IPS-NIHi11 (cell line): ENCODE data around the gene CCNL1.
"Not testable (repeated sequence)": the region's sequence is repeated elsewhere in the genome, so short reads cannot be mapped to it uniquely, and the experiment has no call there.

Experiments used
- DNase-seq: peaks from one replicate; pipeline ENCODE4 v3.0.0; 2012; ENCODE audit warnings: mixed read lengths, low spot score

The CCNL1 gene

GRCh38 chr3:157170861-157171260 is 10.9 kb upstream of the CCNL1 start:
- DNase-seq: no peak

DNA sequence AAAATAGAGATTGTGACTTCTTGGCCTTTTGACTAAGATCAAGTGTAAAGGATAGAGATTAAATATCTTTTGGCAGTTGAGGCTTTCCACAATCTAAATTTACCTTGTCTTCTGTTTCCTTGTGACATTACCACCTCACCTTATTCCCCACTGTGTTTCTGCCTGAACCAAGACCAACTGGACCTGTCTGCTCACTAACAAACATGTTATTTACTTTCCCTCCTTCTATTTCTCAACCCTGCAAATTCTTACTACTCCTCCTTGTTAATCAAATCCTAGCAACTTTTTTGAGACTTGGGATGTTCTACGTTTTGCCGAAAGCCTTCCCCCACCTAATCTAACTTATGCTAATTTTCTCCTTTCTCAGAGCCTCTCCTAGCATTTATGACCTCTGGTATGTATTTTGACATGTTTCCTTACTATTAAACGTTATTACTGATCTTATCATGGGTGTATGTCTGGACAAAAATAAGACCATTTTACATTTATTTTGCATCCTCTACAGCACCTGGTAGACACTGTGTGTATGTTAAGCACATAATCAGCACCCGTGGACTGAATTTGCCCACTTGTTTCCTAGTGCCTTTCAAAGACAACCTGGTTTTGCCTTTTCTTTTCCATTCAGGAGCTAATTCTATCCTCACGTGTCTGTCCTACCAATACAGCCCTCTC is 7.6 kb upstream of the CCNL1 start:
- DNase-seq: no peak

DNA sequence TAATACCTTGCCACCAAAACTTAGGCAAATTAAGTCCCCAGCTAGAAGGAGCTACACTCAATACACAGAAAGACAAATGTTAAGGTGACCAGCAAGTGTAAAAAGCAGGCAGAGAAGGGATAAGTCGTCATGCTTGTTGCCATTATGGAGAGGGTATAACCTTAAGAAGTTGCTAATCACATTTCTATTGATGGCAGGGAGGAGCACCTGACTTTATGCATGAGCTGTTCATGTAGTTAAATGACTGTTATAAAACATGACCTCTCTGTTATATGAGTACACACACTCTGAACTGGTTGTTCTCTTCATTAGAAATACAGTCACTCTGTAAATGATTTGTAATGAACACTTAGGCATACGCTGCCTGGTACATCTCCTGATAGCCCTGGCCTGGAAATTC is 6.6 kb upstream of the CCNL1 start:
- no peak for DNase-seq

GRCh38 chr3:157166115-157166514 is 6.2 kb upstream of the CCNL1 start:
- DNase-seq: no peak

- DNase-seq: no peak
Observed at GRCh38 chr3:157163217-157163953, 3.4 kb upstream of the CCNL1 start.

DNA sequence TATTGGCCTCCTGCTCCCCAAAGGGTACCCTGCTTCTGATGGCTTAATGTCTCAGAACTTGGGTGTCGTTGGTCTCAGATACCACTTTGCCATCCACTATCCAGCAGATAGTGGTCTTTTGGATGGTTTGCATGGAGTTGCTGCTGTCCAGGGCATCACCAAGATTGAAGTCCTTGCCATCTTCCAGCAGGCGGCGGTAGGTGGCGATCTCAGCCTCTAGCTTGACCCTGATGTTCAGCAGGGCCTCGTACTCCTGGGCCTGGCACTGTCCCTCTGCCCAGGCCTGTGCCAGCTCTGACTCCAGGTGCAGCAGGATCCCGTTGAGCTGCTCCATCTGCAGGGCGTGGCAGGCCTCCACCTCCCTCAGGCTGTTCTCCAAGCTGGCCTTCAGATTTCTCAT is 2.7 kb upstream of the CCNL1 start:
- not testable (repeated sequence) for DNase-seq

- peak; percentile 22 for DNase-seq
Observed at GRCh38 chr3:157160658-157161424, 894 bp upstream of the CCNL1 start.

DNA sequence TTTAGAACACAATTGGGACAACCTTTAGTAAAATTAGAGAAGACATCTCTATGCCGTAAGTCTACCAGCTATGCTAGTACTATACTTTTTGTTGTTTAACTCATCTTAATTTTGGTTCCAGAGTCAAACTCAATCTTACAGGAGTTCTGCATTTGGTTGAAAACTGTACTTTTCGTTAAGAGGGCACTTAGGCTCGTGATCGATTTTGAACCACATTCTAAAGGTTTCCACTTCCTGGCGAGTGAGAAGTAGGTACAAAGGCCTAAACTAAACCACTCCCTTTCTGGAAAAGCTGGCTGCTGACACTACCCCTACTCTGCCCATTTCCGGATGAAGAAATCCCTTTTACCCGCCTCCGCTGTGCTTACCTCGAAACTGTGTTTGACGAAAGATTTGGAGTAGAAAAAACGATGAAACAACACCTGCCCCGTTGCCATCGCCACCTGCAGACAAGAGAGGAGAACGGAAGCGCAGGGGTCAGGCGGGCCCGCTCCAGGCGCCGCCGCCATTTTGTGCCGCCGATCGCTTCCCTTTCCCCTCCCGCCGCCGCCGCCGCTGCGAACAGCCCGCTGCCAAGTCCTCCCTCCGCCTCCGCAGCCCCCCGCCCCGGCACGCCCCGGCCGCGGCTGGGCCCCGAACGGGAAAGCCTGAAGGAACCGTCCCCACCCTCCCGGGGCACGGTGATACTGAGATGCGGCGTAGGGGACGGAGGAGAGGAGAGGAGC is 748 bp downstream of the CCNL1 start:
- DNase-seq: peak; percentile 61

GRCh38 chr3:157157836-157158235 is 2.1 kb downstream of the CCNL1 start:
- no peak for DNase-seq

- no peak for DNase-seq
Observed at GRCh38 chr3:157156837-157157635, 2.9 kb downstream of the CCNL1 start.

- no peak for DNase-seq
Observed at GRCh38 chr3:157155591-157155990, 4.4 kb downstream of the CCNL1 start.

DNA sequence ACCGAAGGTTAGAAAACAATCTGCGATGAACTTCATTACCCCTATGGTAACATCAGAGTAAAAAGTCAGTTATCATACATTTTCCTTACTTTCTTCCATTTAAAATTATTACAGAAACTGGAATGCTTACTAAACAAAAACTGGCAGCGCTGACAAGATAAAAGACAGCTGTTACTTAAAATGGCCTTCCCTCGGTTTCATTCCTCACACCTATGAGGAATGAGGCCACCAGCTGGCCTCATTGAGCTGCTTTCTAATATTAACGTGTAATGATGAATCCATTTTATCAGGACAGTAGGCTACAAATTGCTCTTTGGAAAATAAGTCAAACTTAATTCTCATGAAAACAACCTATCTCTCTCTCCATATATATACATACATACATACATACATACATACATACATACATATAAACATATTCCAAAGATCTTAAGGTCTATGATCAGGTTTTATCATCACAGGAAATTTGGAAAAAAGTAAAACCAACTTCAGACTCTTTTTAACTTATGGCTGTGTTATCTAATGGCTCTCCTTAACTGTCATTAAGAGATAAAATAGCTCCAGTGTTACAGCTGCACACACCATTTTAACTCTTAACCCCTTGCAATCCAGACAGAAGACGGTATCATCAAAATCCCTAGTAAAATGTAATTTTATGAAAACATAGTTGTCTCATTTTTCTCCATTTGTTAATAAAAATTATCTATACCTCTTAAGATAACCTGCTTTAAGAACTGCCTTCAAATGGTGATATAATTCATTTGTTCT is 5.2 kb downstream of the CCNL1 start:
- no peak for DNase-seq

DNA sequence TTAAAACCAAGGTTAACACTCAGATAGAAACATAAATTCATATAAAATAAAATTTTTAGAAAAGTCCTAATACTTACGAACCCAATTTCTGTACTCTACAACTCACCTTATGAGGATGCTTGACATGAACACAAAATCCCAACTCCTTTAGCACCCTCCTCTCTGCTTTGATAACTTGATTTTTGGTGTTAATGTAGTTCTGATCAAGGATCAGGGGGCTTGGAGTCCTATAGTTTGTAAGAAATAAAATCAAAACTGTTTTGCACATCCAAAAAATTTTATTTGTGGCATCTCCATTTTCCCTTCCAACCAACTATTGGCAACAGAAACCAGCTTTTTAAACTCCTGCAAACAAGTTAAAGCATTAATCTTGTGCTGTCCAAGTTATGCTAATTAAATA is 7.0 kb downstream of the CCNL1 start:
- no peak for DNase-seq

- no peak for DNase-seq
Observed at GRCh38 chr3:157152438-157152837, 7.5 kb downstream of the CCNL1 start.

GRCh38 chr3:157151627-157152026 is 8.3 kb downstream of the CCNL1 start:
- no peak for DNase-seq

DNA sequence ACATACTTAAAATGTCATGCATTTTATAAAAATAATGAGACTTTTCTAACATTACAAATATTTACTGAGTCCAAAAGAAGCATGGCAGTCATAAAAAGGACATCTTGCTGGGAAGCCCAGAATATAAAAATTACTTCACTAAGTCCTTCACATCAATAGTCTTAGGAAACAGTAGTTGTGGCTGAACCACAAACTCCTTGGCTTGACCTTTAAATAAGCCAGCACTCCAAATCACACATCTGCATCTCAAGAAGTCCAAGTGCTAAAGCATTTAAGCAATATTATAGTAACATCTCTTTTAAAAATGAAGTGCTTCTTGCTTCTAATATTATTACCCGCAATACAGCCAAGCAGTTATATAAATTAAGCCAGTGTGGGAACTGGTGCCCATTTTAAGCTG is 8.8 kb downstream of the CCNL1 start:
- DNase-seq: no peak

GRCh38 chr3:157149136-157149696 is 10.7 kb downstream of the CCNL1 start:
- DNase-seq: no peak

- DNase-seq: no peak
Observed at GRCh38 chr3:157148196-157148889, 11.6 kb downstream of the CCNL1 start.

DNA sequence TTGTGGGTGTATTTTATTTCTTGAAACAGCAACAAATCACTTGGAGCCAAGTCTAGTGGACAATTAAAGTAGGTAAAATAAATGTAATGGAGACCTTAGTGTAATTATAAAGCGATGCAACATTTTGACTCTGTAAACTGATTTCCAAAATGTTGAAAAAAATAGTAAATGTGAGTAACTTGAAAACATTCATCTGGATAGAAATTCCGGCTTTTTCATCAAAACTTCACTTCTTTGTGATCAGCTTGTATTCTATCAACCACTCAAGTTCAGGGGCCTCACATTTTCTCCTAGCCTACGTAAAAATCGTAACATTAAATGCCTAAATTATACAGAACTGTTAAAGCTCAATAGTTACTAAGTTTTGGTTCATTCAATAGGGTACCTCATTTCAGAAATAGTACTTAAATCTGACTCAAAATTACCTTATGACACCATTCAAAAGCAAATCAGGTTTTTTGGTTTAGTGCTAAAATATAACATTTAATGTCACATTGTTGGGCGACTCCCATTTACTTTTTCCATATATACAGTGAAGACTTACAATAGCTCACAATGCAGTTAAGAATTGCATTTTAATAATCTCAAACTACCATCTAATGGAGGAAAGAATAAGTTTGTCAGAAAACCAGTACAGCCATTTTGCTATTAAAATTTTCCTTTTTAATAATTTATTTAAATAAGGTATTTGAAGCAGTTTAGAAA is 12.7 kb downstream of the CCNL1 start:
- DNase-seq: no peak
